NCI-H2196 (cell line): ENCODE data around the gene ANKRD60.

Source experiments
- DNase-seq: peaks from one replicate; lab custom pipeline; 2025; ENCODE audit not compliant: unreplicated experiment; lab: John Stamatoyannopoulos, UW

Gene ANKRD60

DNA sequence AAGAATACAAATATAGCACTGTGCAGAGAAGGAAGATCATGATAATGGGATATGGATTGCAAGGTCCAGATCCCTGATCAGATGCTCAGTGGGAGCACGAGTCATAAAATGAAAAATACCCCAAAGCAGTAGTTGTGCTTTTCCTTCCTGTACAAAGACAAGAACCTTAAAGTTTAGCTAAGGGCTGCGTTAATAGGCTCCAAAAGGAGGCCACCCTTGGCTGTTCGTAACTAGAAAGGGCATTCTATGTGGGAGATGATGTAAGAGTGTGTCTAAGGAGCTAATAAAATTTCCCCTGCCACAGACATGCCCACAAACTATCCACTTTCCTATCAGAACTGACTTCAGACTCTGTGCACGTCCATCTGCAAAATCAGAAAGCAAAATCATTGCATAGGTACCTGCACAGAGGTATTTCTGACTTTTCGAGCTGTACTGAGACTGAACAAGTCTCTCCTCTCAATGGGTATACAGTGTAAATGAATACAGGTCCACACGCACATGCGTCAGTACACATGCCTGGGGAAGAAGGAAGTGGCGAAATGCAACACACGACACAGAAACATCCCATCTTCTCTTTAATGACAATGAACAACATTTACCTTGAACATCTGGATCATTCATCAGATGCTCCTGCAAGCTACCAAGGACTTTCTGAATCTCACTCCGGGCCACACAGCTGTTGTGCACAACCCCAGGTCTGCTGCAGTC is 16.9 kb upstream of the ANKRD60 start:
- DNase-seq, result no peak

DNA sequence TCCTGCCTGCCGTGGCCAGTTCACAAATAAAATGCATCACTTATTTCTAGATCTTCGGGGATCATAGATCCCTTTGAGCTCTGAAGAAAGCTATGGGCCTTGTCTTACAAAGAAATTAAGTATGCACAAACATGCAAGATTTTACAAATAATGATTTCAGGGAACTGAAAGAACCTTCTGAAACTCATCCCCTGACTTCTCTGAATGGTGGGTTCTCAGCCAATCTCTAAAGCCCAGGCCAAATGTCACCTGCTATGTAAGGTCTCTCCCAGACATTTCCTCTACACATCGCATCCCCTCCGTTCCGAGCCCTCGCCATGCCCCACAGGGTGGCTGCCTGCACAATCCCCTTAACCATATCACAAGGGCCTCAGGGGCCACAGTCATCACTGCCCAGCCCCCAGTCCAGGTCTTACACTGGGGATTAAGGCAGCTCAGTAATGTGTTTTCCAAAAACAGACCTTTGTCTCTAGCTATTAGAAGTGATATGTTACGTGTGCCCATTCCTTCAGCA is 16.1 kb upstream of the ANKRD60 start:
- no peak for DNase-seq

DNA sequence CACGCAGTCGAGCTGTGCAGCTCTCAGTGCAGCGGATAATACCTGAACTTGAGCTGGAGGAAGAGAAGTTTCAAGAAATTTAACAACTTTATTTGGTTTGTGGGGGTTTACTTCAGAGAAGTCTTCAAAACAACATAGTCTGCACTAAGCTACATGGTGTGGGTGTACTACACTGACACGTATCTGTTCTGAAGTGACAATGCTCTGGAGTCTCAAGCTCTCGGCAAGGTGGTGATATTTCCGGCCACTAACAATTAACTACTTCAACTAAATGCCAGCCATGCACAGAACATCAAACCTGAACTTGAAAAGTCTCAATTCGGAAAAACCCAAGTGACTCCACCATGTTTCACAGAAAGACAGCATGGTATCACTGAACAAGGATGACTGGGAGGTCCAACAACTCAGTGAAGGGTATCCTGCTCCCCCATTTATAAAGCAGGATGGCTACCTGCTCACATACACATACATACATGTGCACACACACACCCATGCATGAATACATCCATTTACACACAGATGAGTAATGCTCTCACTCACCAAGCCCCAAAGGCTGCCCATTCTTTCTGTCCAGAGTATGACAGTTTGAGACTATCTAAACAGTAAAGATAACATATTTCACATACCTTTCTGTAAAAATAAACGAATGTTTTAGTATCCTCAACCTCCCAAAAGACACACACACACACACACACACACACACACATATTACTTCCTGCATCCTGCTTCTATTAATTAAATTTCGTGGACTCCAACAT is 15.4 kb upstream of the ANKRD60 start:
- no peak for DNase-seq

DNA sequence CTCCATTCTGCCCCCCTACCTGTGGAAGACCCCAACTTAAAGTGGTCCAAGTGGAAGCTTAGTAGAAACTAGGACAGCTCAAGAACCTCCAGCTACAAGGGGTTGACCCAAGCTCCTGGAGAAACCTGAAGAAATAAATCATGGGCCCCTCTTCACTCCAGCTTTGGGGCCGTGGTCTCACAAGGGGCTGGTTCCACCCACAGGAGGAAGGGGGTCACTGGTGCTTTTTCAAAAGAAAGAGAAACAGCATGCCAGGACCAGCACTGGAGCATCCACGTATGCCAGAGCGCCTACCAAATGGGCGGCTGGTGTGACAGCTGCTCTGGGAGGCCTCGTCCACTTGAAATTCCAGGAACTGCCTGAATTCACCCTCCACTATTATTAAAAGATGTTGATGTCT is 14.4 kb upstream of the ANKRD60 start:
- DNase-seq, result no peak

DNA sequence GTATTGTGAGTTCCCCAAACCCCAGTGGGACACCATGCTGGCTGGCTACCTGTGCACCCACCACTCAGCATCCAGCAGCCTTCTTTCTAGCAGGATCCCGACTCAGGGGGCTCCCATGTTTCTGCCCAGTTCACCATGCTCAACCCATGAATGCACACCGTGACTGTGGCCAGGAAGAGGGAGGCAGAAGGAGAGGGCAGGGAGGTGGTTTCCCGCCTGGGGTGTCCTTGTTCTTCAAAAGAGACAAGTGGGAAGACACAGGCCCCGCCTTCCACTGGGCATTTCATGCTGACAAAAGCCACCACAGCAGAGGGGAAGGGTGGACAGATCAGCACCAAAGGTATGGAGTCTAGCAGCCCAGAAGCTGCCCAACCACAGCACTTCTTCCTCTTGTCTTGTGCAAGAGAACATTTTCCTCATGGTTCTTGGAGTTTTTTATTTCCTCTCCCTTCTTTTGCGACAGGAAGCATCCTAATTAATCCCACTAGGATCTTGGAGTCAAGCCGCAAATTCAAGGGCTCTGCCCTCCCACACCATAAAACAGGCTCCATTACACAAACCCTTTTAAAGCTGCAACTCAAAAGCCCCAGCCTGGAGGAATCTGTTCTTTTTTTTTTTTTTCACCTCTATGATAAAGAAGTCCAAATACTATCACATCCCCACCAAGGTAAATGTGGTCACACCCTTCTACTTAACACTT is 13.5 kb upstream of the ANKRD60 start:
- no peak for DNase-seq

DNA sequence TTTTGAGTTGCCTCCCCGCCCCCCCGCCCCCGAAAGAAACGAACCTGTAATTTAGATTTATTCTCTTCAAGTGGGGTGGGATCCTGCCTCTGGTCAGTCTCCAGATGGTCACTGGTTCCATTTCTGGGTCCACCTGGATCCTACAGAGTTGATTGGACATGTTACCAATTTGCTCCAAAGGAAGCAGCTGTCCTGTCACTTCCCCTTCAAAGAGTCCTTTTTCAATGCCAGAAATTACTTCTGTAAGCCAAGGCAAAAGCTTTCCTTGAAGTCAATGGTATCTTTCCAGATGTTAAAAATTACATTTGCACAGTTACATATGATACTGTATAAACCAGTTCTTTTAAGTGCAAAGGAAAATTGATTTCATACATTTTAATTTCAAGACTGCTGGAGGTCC is 12.0 kb upstream of the ANKRD60 start:
- DNase-seq, result no peak

DNA sequence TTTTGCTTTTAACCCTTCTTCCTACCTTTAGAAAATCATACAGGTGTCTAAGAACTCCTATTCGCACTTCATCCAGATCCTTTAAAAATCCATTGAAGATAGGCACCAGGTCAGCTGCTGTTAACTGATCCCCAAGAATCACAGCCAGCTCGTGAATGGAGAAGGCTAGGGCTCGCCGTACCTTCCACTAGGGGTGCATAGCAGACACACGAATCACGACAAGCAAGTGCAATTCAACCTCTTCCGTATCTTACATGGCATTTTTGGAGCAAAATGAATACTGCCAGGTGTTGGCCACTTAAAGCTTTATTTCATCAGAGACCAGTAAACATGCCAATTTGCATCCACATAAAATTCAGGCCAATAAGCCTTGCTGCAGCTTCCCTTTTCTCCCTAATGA is 10.8 kb upstream of the ANKRD60 start:
- no peak for DNase-seq

DNA sequence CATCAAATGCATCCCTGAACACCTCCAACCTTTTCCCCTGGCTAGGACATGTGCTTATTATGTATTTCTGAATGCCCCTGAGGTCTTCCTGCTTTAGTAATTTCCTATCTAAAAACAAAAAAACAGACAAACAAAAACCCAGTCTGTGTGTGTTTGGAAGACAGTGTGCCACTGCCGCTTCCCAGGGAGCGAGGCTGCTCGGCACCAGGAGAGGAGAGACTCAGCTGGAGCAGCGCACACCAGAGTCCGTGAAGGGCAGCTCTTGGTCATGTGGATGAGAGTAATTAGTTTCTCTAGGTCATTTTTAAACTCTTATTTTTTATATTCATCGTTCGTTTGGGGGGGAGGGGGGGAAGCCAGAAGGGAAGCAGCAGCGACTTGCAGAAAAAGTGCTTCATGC is 10.0 kb upstream of the ANKRD60 start:
- DNase-seq, result no peak

DNA sequence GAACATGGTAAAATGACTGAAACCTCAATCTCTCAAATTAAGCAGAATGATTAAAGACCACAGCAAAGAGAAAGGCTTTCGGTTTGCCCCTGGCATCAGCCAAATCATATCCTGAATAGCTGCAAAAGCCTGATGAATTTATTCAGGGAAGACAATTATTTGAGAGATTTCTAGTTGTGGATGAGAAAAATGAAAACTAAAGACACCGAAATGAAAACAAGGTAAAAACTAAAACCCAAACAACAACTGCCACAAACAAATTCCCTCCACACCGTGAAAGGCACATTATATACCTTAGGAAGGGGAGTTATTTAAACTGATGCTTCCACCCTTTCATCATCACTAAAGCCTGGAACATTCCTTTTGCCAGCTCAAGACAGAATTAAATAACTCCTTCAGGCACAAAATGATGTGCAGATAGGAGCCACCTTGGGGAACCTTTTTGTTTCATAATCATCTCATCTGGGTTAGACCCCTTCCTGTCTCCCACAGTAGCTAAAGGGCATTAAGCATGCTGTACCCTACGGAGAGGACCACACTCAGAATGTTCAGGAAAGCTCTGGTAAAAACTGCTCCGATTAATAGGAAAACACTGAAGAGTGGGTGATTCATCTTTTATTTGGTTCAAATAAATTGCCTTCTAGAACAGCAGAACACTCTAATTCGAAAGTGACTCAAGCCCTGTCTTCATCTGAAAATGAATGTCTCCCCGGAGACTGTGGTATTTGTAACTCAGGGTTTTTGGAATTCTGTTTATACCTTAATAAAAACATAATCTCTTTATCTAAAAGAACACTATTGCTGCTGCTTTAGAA is 9.1 kb upstream of the ANKRD60 start:
- DNase-seq, result no peak

DNA sequence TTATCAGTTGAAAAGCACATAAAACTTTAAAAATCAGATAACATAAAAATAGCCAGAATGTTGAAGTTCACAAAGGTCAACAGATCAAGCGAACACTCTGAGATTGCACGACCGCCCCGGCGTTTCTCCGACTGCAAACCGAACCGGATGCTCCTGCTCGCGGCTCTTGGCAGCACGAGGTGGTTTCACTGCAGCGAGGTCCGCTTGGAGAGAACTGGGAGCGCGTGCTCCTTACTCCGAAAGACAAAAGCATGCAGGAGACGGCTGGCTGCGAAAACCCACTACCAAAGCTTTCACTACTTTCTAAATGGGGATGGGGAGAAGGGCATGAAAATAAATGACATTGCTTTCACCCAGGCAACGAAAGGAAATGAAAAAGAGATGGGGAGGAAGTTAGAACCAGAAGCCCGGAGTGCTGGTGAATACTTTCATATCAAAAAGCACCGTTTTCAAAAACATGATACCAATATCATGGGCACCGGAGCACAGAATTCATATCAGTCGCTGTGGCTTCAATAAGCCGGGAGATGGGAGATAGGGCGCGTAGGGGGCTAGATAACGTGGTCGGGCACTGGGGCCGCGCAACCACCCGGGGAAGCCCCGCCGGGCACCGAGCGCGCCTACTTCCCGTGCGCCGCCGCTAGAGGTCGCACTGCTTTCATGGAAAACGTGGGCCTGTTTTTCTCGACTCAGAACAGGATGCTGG is 8.3 kb upstream of the ANKRD60 start:
- peak; percentile 87 for DNase-seq

DNA sequence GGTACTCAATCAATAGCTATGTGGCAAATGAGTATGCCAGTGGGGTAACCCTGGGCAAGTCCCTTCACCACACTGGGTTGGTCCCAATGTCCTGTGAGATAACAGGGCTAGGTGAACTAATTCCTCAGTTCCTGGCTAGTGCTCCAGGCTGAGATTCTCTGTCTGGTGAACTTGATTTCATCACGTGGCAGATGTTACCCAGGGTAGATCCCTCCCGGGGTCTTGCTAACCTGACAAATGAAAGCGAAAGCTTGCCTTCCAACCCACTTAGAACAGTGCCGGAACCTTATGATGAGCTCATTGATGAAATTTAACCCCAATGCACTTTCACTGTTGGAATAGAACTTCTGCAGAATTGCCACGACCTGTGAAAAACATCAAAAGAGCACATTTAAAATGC is 6.6 kb upstream of the ANKRD60 start:
- DNase-seq, result no peak

DNA sequence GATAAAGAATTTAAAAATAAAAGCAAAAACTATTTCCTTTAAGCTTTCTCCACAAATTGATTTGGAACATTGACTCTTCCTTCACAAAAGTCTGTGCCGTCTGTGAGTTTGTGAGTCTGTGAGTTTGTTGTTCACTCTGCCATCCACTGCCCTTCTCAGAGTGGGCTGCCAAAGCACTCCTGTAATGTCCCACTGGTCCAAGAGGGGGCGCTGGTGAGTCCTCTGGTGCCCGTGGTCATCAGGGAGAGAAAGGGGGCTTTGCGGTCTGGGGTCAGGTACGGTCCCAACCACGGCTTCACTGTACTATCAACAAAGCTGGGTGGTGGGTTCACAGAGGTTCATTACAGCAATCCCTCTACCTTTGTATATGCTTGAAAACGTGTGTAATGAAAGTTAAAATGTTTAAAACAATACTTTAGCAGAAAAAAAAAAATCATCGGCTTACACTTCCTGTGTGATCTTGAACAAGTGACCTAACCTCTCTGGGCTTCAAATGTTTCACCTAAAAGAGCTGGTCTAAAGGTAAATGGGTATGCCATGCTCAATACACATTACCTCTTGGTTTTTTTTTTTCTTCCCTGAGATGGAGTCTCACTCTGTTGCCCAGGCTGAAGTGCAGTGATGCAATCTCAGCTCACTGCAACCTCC is 5.6 kb upstream of the ANKRD60 start:
- DNase-seq, result peak; percentile 6

DNA sequence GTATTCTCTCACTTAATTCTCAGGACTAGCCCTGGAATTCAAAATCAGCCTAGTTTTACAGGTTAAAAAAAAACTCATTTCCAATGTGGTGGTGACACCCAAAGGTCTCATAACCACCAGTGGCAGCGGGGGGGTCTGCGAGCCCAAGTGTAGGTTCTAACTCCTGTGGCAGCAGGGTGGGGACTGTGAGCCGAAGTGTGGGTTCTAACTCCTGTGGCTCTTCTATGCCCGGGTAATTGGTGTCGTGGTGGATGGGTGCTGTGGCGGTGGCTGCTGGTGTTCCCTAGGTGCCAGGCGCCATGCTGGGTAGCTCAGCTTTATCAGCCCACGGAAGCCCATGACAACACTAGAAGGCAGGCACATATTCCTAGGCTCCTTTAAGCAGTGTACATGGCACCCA is 4.9 kb upstream of the ANKRD60 start:
- no peak for DNase-seq

DNA sequence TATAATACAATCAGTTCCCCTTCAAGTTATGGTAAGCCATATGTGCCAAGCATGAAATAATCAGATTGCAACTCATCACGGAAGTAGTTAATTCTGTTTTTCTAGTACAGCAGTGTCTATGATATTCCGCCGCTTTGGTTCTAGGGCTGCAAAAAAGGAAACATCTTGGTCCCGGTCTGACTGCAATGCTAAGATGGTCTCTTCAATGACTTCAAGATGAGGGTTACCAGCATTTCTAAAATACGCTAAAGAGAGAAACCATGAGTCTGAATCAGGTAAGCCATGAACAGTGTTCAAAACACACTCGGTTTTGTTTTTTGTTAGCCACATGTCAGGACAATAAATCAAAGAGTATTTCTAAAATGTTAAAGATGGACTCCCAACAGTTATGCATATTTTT is 3.2 kb upstream of the ANKRD60 start:
- peak; percentile 73 for DNase-seq

DNA sequence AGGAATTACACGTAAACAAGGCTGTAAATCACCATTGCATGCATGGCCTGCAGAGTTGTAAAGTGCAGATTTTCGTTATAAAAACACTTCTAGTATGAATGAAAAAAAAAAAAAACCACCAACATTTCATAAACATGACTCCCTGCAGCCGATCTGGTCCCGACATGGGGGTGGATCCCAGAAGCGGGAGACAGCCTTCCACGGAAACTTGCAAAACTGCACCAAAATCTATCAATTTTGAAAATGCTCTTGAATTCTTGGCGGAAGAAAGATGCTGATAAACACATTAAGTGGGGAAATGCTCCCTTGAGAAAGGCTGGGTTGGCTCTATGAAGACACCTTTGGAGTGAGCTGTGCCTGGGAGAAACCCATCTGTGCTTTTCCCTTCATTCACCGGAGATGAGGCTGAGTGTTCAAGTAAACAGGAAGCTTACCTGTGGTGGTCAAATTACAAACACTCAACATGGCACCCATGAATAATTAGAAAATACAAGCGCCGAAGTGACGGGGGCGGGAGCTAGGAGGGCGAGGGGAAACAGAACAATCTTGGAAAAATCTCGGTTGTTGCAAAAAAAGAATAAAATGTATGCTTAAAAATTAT is 845 bp upstream of the ANKRD60 start:
- DNase-seq, result no peak

DNA sequence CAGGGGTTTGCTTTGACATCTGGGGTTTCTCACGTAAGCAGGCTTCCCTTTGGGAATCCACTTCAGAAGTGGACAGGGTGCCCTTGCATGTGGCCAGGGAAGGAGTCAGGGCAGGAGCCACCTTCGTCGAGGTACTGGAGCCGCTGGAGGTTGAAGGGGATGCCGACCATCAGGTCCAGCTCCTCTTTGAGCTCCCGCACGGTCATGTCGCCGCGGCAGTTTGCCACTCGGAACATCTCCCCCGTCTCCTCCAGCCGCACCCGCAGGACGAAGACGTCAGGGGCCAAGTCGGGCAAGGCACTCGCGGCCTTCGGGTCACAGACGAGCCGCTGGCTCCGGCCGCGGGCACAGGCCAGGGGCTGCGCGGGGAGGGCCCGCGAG is 360 bp downstream of the ANKRD60 start:
- no peak for DNase-seq

DNA sequence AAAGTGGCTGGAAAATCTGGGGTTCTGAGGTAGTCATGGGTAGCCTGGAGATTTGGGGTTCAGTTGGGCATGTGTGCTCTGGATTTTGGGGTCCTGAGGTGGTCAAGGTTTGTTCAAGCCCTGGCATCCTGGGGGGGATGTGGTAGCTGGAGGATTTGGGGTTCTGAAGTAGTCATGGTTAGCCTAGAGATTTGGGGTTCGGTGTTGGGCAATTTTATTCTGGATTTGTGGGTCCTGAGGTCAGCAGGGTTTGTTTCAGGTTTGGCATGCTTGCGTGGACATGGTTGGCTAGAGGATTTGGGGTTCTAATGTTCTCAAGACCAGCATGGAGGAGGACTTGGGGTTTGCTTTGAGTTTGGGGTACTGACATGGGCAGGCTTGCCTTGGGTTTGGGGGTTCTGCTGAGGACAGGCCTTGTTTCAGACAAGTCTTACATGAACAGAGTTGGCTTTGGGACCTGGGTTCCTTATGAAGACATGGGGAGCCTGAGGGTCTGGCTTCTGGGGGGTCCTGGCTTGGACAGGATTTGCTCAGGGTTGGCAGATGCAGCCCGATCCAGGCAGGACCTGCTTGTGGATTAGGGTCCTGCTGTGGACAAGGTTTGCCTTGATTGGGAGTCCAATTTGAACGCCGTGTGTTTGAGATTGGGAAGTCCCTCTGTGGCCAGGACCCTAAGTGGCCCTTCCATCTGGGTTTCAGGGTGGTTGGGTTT is 906 bp downstream of the ANKRD60 start:
- DNase-seq, result no peak

DNA sequence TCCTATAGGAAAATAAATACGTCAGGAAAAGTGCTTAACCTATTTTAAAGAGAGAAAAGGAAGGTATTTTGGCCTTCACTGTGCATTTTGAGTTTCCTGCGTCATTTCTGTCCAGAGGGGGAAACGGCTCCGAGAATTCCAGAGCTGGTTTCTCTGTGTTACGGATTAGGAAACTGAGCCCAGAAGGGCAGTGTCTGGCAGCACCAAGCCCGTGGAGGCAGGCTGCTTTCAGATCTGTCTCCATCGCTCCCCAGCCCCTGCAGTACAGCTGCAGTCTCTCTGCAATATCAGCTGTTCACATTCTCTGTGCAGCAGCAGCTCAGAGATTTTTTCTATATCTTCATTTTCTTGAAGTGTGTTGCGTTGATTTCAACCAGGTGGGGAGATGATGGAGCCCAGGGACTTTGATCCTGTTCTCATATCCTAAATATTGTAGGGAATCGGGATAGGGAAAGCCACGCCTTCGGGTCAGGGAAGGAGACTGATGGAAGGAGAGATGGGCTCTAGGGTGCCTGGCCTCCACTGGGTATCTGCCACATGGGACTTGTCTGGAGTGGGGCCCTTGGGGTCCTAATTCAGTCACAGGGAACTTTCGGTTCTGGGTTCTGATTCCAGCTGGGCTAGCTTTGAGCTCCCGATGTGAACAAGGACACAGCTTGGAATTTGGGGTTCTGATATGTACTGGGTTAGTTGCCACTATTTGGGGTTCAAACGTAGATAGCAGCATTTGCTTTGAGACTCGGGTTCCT is 2.8 kb downstream of the ANKRD60 start:
- DNase-seq, result no peak
